WTC11 (cell line): ENCODE results near the gene HES5. TPM values are rescaled to one million over a fixed set of nuclear protein-coding genes. Genes with fewer than 3 reads are reported as not detected.

Source experiments
- ATAC-seq: fragments of 200-7000 bp; cut with Tn5 transposase; 2 replicates; pipeline ENCODE4 v1.10.0; 2021; ENCODE audit warnings: mild to moderate bottlenecking, moderate library complexity
- CTCF ChIA-PET: fragments of 300-600 bp; sonication (Branson Sonifier 250); formaldehyde crosslinking; loops from one replicate; lab custom pipeline; 2021; ENCODE audit warnings: antibody characterized with exemption; lab: Charles Lee
- POLR2A ChIA-PET: fragments of 350-600 bp; sonication (Branson Sonifier 250); formaldehyde crosslinking; loops from one replicate; lab custom pipeline; 2021; ENCODE audit warnings: antibody characterized with exemption; lab: Charles Lee
- DNase-seq: peaks from one replicate; pipeline ENCODE4 v3.0.0; 2021; ENCODE audit warnings: low spot score
- H3K27ac Mint-ChIP-seq: 2 replicates; pipeline ENCODE4 v1.8.0; 2021; ENCODE audit warnings: mixed read lengths
- H3K27me3 Mint-ChIP-seq: 2 replicates; pipeline ENCODE4 v1.8.0; 2021; ENCODE audit warnings: low read depth, mild to moderate bottlenecking, moderate library complexity, mixed read lengths
- H3K36me3 Mint-ChIP-seq: 2 replicates; pipeline ENCODE4 v1.8.0; 2021; ENCODE audit warnings: mixed read lengths
- H3K4me1 Mint-ChIP-seq: 2 replicates; pipeline ENCODE4 v1.8.0; 2022; ENCODE audit warnings: mixed read lengths
- H3K4me3 Mint-ChIP-seq: 2 replicates; pipeline ENCODE4 v1.8.0; 2021; ENCODE audit warnings: mild to moderate bottlenecking, moderate library complexity, mixed read lengths
- H3K9me3 Mint-ChIP-seq: 2 replicates; pipeline ENCODE4 v1.8.0; 2021; ENCODE audit warnings: mixed read lengths
- ATF1 ChIP-seq: sonication (generic); formaldehyde crosslinking; IDR thresholded peaks from 2 replicates; pipeline ENCODE4 v1.8.1; 2023; ENCODE audit warnings: mild to moderate bottlenecking, moderate library complexity, missing genetic modification reagents
- ATF3 ChIP-seq: sonication (generic); formaldehyde crosslinking; conservative IDR thresholded peaks from 2 replicates; pipeline ENCODE4 v1.8.1; 2022; ENCODE audit warnings: mild to moderate bottlenecking, missing genetic modification reagents
- CDX4 ChIP-seq: fragments of 250-450 bp; sonication (Bioruptor Pico); IDR thresholded peaks from 2 replicates; pipeline ENCODE4 v1.9.0; 2021; ENCODE audit warnings: moderate library complexity, mild to moderate bottlenecking, inconsistent platforms, borderline replicate concordance
- CREB1 ChIP-seq: sonication (generic); formaldehyde crosslinking; IDR thresholded peaks from 2 replicates; pipeline ENCODE4 v1.8.0; 2023; ENCODE audit warnings: mild to moderate bottlenecking, missing genetic modification reagents
- CREM ChIP-seq: sonication (generic); formaldehyde crosslinking; IDR thresholded peaks from 2 replicates; pipeline ENCODE4 v1.8.1; 2022; ENCODE audit warnings: mild to moderate bottlenecking, missing genetic modification reagents, moderate library complexity
- GABPB1 ChIP-seq: sonication (generic); formaldehyde crosslinking; IDR thresholded peaks from 2 replicates; pipeline ENCODE4 v1.8.1; 2023; ENCODE audit warnings: mild to moderate bottlenecking, missing genetic modification reagents
- JAZF1 ChIP-seq: fragments of 250-450 bp; sonication (Bioruptor Pico); IDR thresholded peaks from 2 replicates; pipeline ENCODE4 v1.9.0; 2021; ENCODE audit warnings: moderate library complexity, mild to moderate bottlenecking, inconsistent platforms
- MAX ChIP-seq: sonication (generic); formaldehyde crosslinking; IDR thresholded peaks from 2 replicates; pipeline ENCODE4 v1.8.0; 2022; ENCODE audit warnings: mild to moderate bottlenecking, missing genetic modification reagents
- NFYB ChIP-seq: sonication (generic); formaldehyde crosslinking; conservative IDR thresholded peaks from 2 replicates; pipeline ENCODE4 v1.8.0; 2022; ENCODE audit warnings: low read depth, missing genetic modification reagents
- NR1H2 ChIP-seq: sonication (generic); formaldehyde crosslinking; IDR thresholded peaks from 2 replicates; pipeline ENCODE4 v1.9.0; 2021; ENCODE audit warnings: mild to moderate bottlenecking, moderate library complexity, missing genetic modification reagents
- NR3C1 ChIP-seq: sonication (generic); formaldehyde crosslinking; conservative IDR thresholded peaks from 2 replicates; pipeline ENCODE4 v1.8.1; 2023; ENCODE audit warnings: low read depth, mild to moderate bottlenecking, missing genetic modification reagents
- PRDM15 ChIP-seq: sonication (generic); formaldehyde crosslinking; IDR thresholded peaks from 2 replicates; pipeline ENCODE4 v1.8.0; 2022; ENCODE audit warnings: missing genetic modification reagents
- RELA ChIP-seq: sonication (generic); formaldehyde crosslinking; IDR thresholded peaks from 2 replicates; pipeline ENCODE4 v1.8.1; 2022; ENCODE audit warnings: missing genetic modification reagents, mild to moderate bottlenecking, borderline replicate concordance
- SMAD4 ChIP-seq: sonication (generic); formaldehyde crosslinking; IDR thresholded peaks from 2 replicates; pipeline ENCODE4 v1.8.0; 2022; ENCODE audit warnings: mild to moderate bottlenecking, missing genetic modification reagents
- SOX15 ChIP-seq: fragments of 250-450 bp; sonication (Bioruptor Pico); IDR thresholded peaks from 2 replicates; pipeline ENCODE4 v1.9.0; 2021; ENCODE audit warnings: mild to moderate bottlenecking
- SP1 ChIP-seq: sonication (generic); formaldehyde crosslinking; conservative IDR thresholded peaks from 2 replicates; pipeline ENCODE4 v1.8.1; 2022; ENCODE audit warnings: missing genetic modification reagents
- TP53 ChIP-seq: sonication (generic); formaldehyde crosslinking; IDR thresholded peaks from 2 replicates; pipeline ENCODE4 v1.8.1; 2023; ENCODE audit warnings: mild to moderate bottlenecking, missing genetic modification reagents
- ZNF512 ChIP-seq: sonication (generic); formaldehyde crosslinking; IDR thresholded peaks from 2 replicates; pipeline ENCODE4 v1.8.1; 2022; ENCODE audit warnings: missing genetic modification reagents, borderline replicate concordance
- total RNA-seq: library from RNA; stranded (reverse); gene quantifications from 3 replicates; pipeline ENCODE4 v1.2.3, GENCODE V29; 2021
- TF ChIP-seq, protein P1 (sequence below): sonication (generic); formaldehyde crosslinking; IDR thresholded peaks from 2 replicates; pipeline ENCODE4 v1.8.1; 2022; ENCODE audit warnings: low read depth, mild to moderate bottlenecking, moderate library complexity, missing genetic modification reagents, borderline replicate concordance
- TF ChIP-seq, protein P2 (sequence below): sonication (generic); formaldehyde crosslinking; IDR thresholded peaks from 2 replicates; pipeline ENCODE4 v1.8.1; 2022; ENCODE audit warnings: mild to moderate bottlenecking, missing genetic modification reagents, moderate library complexity, borderline replicate concordance
- TF ChIP-seq, protein P3 (sequence below): sonication (generic); formaldehyde crosslinking; IDR thresholded peaks from 2 replicates; pipeline ENCODE4 v1.8.1; 2023; ENCODE audit warnings: mild to moderate bottlenecking, missing genetic modification reagents, moderate library complexity
- TF ChIP-seq, protein P4 (sequence below): fragments of 250-450 bp; sonication (Bioruptor Pico); IDR thresholded peaks from 2 replicates; pipeline ENCODE4 v1.9.0; 2021; ENCODE audit warnings: mild to moderate bottlenecking

The HES5 gene
- total RNA-seq, 1 experiment from 2014 or later = not detected

- Mint-ChIP-seq H3K36me3 (peaks cover 5% of the 10 kb centered on the region; the same call in 1 of the 2 replicates), H3K4me3 (no peak overlapping the region), H3K9me3 (peaks cover 15% of the 10 kb centered on the region), H3K27me3 (peaks cover 7% of the 10 kb centered on the region), H3K27ac (no peak overlapping the region), H3K4me1 (no peaks in the 10 kb centered on the region)
- TF ChIP-seq RELA (no peak), CDX4 (CRISPR knock-in tag) (no peak), ZNF512 (no peak), CREB1 (no peak), JAZF1 (CRISPR knock-in tag) (no peak), CREM (no peak), TP53 (no peak), SOX15 (no peak)
- TF ChIP-seq, protein P1, sequence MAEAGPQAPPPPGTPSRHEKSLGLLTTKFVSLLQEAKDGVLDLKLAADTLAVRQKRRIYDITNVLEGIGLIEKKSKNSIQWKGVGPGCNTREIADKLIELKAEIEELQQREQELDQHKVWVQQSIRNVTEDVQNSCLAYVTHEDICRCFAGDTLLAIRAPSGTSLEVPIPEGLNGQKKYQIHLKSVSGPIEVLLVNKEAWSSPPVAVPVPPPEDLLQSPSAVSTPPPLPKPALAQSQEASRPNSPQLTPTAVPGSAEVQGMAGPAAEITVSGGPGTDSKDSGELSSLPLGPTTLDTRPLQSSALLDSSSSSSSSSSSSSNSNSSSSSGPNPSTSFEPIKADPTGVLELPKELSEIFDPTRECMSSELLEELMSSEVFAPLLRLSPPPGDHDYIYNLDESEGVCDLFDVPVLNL (CRISPR knock-in tag) = no peak
- TF ChIP-seq, protein P2, sequence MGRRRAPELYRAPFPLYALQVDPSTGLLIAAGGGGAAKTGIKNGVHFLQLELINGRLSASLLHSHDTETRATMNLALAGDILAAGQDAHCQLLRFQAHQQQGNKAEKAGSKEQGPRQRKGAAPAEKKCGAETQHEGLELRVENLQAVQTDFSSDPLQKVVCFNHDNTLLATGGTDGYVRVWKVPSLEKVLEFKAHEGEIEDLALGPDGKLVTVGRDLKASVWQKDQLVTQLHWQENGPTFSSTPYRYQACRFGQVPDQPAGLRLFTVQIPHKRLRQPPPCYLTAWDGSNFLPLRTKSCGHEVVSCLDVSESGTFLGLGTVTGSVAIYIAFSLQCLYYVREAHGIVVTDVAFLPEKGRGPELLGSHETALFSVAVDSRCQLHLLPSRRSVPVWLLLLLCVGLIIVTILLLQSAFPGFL = no peak
- CTCF ChIA-PET = no interaction called here
- DNase-seq (no peak), ATAC-seq (no peak)
- POLR2A ChIA-PET = no interaction called here
Observed at GRCh38 chr1:2486041-2486440, 44.0 kb downstream of the HES5 start.

DNA sequence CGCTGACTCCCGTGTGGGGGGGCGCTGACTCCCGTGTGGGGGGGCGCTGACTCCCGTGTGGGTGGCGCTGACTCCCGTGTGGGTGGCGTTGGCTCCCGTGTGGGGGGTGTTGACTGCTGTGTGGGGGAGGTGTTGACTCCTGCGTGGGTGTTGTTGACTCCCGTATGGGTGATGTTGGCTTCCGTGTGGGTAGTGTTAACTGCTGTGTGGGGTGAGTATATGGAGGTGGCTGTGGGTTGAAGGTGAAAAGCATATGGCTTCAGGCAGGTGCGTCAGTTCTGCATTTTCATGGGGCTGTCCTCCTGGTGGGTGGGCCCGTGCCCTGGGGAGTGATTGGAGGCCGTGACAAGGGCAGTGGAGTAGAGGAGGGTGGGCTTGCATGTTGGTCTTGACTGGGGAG, 46.1 kb downstream of the HES5 start:
- Mint-ChIP-seq H3K9me3 (peaks cover 12% of the 10 kb centered on the region), H3K36me3 (peaks cover 4% of the 10 kb centered on the region; the same call in 1 of the 2 replicates), H3K27ac (peak overlapping the region; percentile 43; the same call in 1 of the 2 replicates), H3K4me1 (no peaks in the 10 kb centered on the region), H3K27me3 (peaks cover 7% of the 10 kb centered on the region), H3K4me3 (no peak overlapping the region)
- ATAC-seq = no peak
- CTCF ChIA-PET = no interaction called here
- POLR2A ChIA-PET = no interaction called here
- TF ChIP-seq ATF1 (CRISPR knock-in tag) (no peak), GABPB1 (CRISPR knock-in tag) (no peak), CDX4 (CRISPR knock-in tag) (no peak), NFYB (CRISPR knock-in tag) (no peak), SMAD4 (CRISPR knock-in tag) (no peak), TP53 (no peak), SP1 (CRISPR knock-in tag) (no peak), NR1H2 (CRISPR knock-in tag) (no peak), MAX (CRISPR knock-in tag) (no peak), NR3C1 (no peak), ATF3 (CRISPR knock-in tag) (no peak), PRDM15 (no peak), RELA (no peak)
- TF ChIP-seq, protein P3, sequence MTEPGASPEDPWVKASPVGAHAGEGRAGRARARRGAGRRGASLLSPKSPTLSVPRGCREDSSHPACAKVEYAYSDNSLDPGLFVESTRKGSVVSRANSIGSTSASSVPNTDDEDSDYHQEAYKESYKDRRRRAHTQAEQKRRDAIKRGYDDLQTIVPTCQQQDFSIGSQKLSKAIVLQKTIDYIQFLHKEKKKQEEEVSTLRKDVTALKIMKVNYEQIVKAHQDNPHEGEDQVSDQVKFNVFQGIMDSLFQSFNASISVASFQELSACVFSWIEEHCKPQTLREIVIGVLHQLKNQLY (CRISPR knock-in tag) = no peak
- TF ChIP-seq, protein P4, sequence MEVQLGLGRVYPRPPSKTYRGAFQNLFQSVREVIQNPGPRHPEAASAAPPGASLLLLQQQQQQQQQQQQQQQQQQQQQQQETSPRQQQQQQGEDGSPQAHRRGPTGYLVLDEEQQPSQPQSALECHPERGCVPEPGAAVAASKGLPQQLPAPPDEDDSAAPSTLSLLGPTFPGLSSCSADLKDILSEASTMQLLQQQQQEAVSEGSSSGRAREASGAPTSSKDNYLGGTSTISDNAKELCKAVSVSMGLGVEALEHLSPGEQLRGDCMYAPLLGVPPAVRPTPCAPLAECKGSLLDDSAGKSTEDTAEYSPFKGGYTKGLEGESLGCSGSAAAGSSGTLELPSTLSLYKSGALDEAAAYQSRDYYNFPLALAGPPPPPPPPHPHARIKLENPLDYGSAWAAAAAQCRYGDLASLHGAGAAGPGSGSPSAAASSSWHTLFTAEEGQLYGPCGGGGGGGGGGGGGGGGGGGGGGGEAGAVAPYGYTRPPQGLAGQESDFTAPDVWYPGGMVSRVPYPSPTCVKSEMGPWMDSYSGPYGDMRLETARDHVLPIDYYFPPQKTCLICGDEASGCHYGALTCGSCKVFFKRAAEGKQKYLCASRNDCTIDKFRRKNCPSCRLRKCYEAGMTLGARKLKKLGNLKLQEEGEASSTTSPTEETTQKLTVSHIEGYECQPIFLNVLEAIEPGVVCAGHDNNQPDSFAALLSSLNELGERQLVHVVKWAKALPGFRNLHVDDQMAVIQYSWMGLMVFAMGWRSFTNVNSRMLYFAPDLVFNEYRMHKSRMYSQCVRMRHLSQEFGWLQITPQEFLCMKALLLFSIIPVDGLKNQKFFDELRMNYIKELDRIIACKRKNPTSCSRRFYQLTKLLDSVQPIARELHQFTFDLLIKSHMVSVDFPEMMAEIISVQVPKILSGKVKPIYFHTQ (CRISPR knock-in tag) = no peak
- TF ChIP-seq, all 79 proteins: peak for 0
- DNase-seq = no peak
